ENCODE measurements around the gene ACTR1A.

Gene ACTR1A

GRCh38 chr10:102485093-102485784 lies 17.3 kb downstream of the ACTR1A start:
- no peak for DNase-seq (ENCODE audit: low read depth in 2 of 2)

GRCh38 chr10:102484021-102484420 lies 18.5 kb downstream of the ACTR1A start:
- DNase-seq (ENCODE audit: low read depth in 2 of 2) = no peak

GRCh38 chr10:102480396-102480795 lies 22.1 kb downstream of the ACTR1A start:
- DNase-seq (ENCODE audit: low read depth in 2 of 2) = no peak

- DNase-seq (ENCODE audit: low read depth in 2 of 2) = no peak
Measured at GRCh38 chr10:102479651-102480050, 22.9 kb downstream of the ACTR1A start.

GRCh38 chr10:102476466-102477141 lies 25.9 kb downstream of the ACTR1A start:
- no peak for DNase-seq (ENCODE audit: low read depth in 2 of 2)

GRCh38 chr10:102475451-102476040 lies 27.0 kb downstream of the ACTR1A start:
- DNase-seq (ENCODE audit: low read depth in 2 of 2) = no peak

- DNase-seq (ENCODE audit: low read depth in 2 of 2) = no peak
Measured at GRCh38 chr10:102473445-102474331, 28.8 kb downstream of the ACTR1A start.

- DNase-seq (ENCODE audit: low read depth in 2 of 2) = no peak
Measured at GRCh38 chr10:102470579-102471546, 31.6 kb downstream of the ACTR1A start.

GRCh38 chr10:102468683-102469082 lies 33.8 kb downstream of the ACTR1A start:
- no peak for DNase-seq (ENCODE audit: low read depth in 2 of 2)

- DNase-seq (ENCODE audit: low read depth in 2 of 2) = no peak
Measured at GRCh38 chr10:102467971-102468438, 34.5 kb downstream of the ACTR1A start.

- no peak for DNase-seq (ENCODE audit: low read depth in 2 of 2)
Measured at GRCh38 chr10:102467318-102467717, 35.2 kb downstream of the ACTR1A start.

- no peak for DNase-seq (ENCODE audit: low read depth in 2 of 2)
Measured at GRCh38 chr10:102465466-102465865, 37.0 kb downstream of the ACTR1A start.

GRCh38 chr10:102463983-102464382 lies 38.5 kb downstream of the ACTR1A start:
- no peak for DNase-seq (ENCODE audit: low read depth in 2 of 2)

GRCh38 chr10:102462512-102463054 lies 39.9 kb downstream of the ACTR1A start:
- no peak for DNase-seq (ENCODE audit: low read depth in 2 of 2)

- DNase-seq (ENCODE audit: low read depth in 2 of 2) = peak; percentile 81 to 88
Measured at GRCh38 chr10:102461187-102462054, 41.1 kb downstream of the ACTR1A start.

- no peak for DNase-seq (ENCODE audit: low read depth in 2 of 2)
Measured at GRCh38 chr10:102460836-102461186, 41.7 kb downstream of the ACTR1A start.

GRCh38 chr10:102458656-102459055 lies 43.9 kb downstream of the ACTR1A start:
- DNase-seq (ENCODE audit: low read depth in 2 of 2) = no peak

GRCh38 chr10:102457591-102458150 lies 44.8 kb downstream of the ACTR1A start:
- no peak for DNase-seq (ENCODE audit: low read depth in 2 of 2)

GRCh38 chr10:102455893-102456471 lies 46.5 kb downstream of the ACTR1A start:
- DNase-seq (ENCODE audit: low read depth in 2 of 2) = no peak

All from activated CD8-positive, alpha-beta memory T cell treated with anti-CD3 and anti-CD28 coated beads for 4 hours (primary cell).